Heart right ventricle (tissue), 16 donors: ENCODE results near the gene FUT1. TPM values are rescaled to one million over a fixed set of nuclear protein-coding genes. Genes with fewer than 3 reads are reported as not detected.

Experiments
- ATAC-seq, 8 donors: fragments of 200-7000 bp; cut with Tn5 transposase; one replicate each; pipeline ENCODE4 v1.9.1; 2020; ENCODE audit warnings: mild to moderate bottlenecking in 8 of 8, moderate library complexity in 8 of 8, moderate number of reproducible peaks in 1 of 8
- DNase-seq, 2 donors: peaks; one replicate each; pipeline ENCODE4 v3.0.0-alpha.2; 2020
- H3K27ac ChIP-seq, 10 donors: fragments of 200-600 bp; sonication (generic) in 2 of 10; one replicate each; pipeline versions ENCODE4 v1.5.0 to v1.8.0; 2020 to 2022; ENCODE audit warnings: mild to moderate bottlenecking in 3 of 10
- H3K27me3 ChIP-seq, 7 donors: fragments of 200-600 bp; one replicate each; pipeline ENCODE4 v1.8.0; 2021 to 2022; ENCODE audit warnings: mild to moderate bottlenecking in 2 of 7
- H3K36me3 ChIP-seq, 9 donors: fragments of 200-600 bp; sonication (generic) in 1 of 9; one replicate each; pipeline versions ENCODE4 v1.5.0 to v1.8.0; 2020 to 2022; ENCODE audit warnings: mild to moderate bottlenecking in 2 of 9
- H3K4me1 ChIP-seq, 9 donors: fragments of 200-600 bp; sonication (generic) in 1 of 9; one replicate each; pipeline versions ENCODE4 v1.5.0 to v1.8.0; 2020 to 2022; ENCODE audit warnings: mild to moderate bottlenecking in 4 of 9
- H3K4me3 ChIP-seq, 10 donors: fragments of 200-600 bp; sonication (generic) in 2 of 10; one replicate each; pipeline versions ENCODE4 v1.5.0 to v1.8.0; 2020 to 2022; ENCODE audit warnings: mild to moderate bottlenecking in 7 of 10, moderate library complexity in 2 of 10
- H3K9me3 ChIP-seq, 11 donors: fragments of 200-600 bp in 10 of 11; sonication (generic) in 2 of 11; one replicate each; pipeline versions ENCODE4 v1.5.0 to v1.8.0; 2013 to 2022; ENCODE audit warnings: mild to moderate bottlenecking in 2 of 11, control low read depth in 1 of 11, moderate library complexity in 1 of 11
- WGBS, 2 donors: extraction: QIAGEN DNeasy Blood & Tissue Kit; methylation state at CpG; one replicate each; pipeline ENCODE4 v1.1.7; 2013; ENCODE audit warnings: inconsistent platforms in 1 of 2; 5-methylcytosine and 5-hydroxymethylcytosine counted together
- intact Hi-C, 10 donors: fragments of 100-400 bp; cut with DNase I; formaldehyde crosslinking; loops; one replicate each; pipeline versions ENCODE4 v1.11.1 to v1.14.2; 2022
- polyA plus RNA-seq, 2 donors: library from polyadenylated mRNA; stranded (reverse); fragments of 200-250 nt; gene quantifications; one replicate each; pipeline ENCODE4 v1.2.3, GENCODE V29; 2013
- total RNA-seq, 10 donors: library from RNA; stranded (reverse); fragmentation: NEBNext Ultra II Directional in 3 of 10; extraction: Animal tissue kit (Norgen Biotek cat#: 25700) in 3 of 10; gene quantifications; one replicate each; pipeline versions ENCODE4 v1.2.1 to v1.2.4, GENCODE V29; 2021 to 2023
- TF ChIP-seq, protein P1 (sequence below), 9 donors: fragments of 200-600 bp; sonication (generic) in 2 of 9; IDR thresholded peaks; one replicate each; pipeline versions ENCODE4 v1.5.0 to v1.8.0; 2021 to 2022; ENCODE audit warnings: antibody characterized with exemption in 9 of 9, mild to moderate bottlenecking in 5 of 9, moderate library complexity in 1 of 9
- donor health status: Arrhythmogenic right ventricular cardiomyopathy.
- donor health status: ischemic (EF 13 %, LVEDD 7.1; RV severe dilation, severe dysfunction).
- donor health status: healthy with polysubstance abuse.
- donor health status: DM: no; HTN: yes; CAD: no.
- donor health status: DM: no; HTN: no; CAD: no.
- donor health status: ischemic (EF 25% LVEDD 6.9; RV normal size, moderate dysfunction).
- donor health status: ischemic (EF 25% LVEDD 5.7; RV mildly dilated, moderate dysfunction).
- donor health status: healthy.
- donor health status: DM: yes; HTN: yes; CAD: no.
- donor health status: Ischemic cardiomyopathy.
- donor health status: ischemic (EF 35%, LVEDD 5.7; RV mildly dilated, moderate dysfunction).
- donor health status: nonischemic (EF 11% LVEDD 7.7; RV severe dilation, severe dysfunction).
- donor health status: DM: yes; HTN: yes; CAD: no.
- donor health status: PGD.
- donor health status: ischemic (EF 29% LVEDD 5.4; RV normal size, mild dysfunction).
- donor health status: nonischemic (EF 23%, LVEDD 6.1; RV moderate dilation, normal function).

FUT1 gene
- total and polyA plus RNA-seq, 12 donors = 1.8 to 5.7 (median 2.7) TPM

DNA sequence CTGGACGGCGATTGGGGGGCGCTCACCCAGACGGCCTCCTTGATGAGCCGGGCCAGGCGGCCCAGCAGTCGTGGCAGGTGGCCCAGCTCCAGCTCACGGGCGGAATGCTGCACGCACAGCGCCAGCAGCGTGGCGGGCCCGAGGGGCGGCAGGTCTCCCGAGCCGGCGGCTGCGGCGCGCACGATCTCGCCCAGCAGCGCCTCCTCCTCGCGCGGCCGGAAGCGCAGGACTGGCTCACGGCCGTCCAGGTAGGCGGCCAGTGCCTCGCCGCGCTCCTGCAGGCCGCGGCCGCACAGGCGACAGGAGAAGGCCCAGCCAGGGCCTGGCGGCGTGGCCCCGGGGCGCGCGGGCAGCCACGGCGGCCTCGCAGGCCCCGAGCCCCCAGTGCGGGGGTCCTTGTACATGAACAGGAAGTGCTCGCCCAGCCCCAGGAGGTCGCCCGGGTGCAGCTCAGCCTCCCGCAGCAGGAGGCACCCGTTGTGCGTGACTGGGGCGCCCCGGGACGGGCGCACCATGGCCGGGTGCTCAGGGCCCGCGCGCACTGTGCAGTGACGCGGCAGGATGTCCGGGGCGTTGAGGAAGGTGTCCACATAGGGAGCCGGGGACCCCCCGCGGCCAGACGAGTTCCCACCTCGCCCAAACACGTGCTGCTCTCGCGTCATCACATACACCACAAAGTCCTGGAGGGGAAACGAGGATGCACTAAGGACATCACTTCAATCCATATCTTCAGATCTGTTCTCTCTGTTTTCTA lies 23.4 kb downstream of the FUT1 start:
- Histone ChIP-seq H3K27me3 (peaks cover 0 to 5% (median 0%) of the 10 kb centered on the region in 7 donors), H3K4me1 (peaks cover 7 to 39% (median 29%) of the 10 kb centered on the region in 9 donors), H3K27ac (peak overlapping the region in 2 of 10 donors; percentile 33 to 83), H3K4me3 (peak overlapping the region in 1 of 10 donors; percentile 20), H3K9me3 (peaks cover 0 to 16% (median 0%) of the 10 kb centered on the region in 11 donors), H3K36me3 (peaks cover 0 to 85% (median 5%) of the 10 kb centered on the region in 9 donors)
- TF ChIP-seq, protein P1, sequence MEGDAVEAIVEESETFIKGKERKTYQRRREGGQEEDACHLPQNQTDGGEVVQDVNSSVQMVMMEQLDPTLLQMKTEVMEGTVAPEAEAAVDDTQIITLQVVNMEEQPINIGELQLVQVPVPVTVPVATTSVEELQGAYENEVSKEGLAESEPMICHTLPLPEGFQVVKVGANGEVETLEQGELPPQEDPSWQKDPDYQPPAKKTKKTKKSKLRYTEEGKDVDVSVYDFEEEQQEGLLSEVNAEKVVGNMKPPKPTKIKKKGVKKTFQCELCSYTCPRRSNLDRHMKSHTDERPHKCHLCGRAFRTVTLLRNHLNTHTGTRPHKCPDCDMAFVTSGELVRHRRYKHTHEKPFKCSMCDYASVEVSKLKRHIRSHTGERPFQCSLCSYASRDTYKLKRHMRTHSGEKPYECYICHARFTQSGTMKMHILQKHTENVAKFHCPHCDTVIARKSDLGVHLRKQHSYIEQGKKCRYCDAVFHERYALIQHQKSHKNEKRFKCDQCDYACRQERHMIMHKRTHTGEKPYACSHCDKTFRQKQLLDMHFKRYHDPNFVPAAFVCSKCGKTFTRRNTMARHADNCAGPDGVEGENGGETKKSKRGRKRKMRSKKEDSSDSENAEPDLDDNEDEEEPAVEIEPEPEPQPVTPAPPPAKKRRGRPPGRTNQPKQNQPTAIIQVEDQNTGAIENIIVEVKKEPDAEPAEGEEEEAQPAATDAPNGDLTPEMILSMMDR (IDR thresholded peaks at IDR 0.05) = peak in 1 of 9 donors; percentile 19
- intact Hi-C loops = no loop called here
- ATAC-seq (peak in 1 of 8 donors; percentile 7), DNase-seq (no peak)
- WGBS, 2 donors = 50 to 61% methylated on average over 67 to 77 of the region's 77 CpGs

DNA sequence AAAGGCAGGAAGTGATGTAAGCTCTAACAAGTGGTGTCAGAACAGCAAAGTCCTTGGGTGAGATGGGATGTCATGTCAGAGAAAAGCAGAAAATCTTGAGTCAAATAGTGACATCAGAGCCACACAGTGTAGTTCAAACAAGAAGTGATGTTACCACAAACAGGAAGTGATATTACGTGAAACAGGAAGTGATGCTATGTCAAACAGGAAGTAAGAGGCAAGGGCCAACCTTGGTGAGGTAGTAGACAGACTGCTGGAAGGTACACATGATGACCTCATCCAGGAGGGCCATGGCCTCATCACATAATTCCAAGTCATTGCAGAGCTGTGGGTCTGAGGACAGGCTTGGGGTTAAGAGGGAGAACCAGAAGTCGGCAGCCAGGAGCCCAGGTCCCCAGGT lies 25.9 kb downstream of the FUT1 start:
- peaks cover 8 to 54% (median 33%) of the 10 kb centered on the region in 9 donors for H3K4me1 ChIP-seq
- peaks cover 0 to 16% (median 0%) of the 10 kb centered on the region in 11 donors for H3K9me3 ChIP-seq
- no peak overlapping the region for H3K4me3 ChIP-seq
- DNase-seq (no peak), ATAC-seq (peak in 4 of 8 donors; percentile 2 to 62 (median 4))
- TF ChIP-seq, protein P1 (IDR thresholded peaks at IDR 0.05) = no peak
- intact Hi-C loops = no loop called here
- peak overlapping the region in 9 of 10 donors; percentile 71 to 96 (median 87) for H3K27ac ChIP-seq
- H3K36me3 ChIP-seq = peaks cover 0 to 88% (median 4%) of the 10 kb centered on the region in 9 donors
- H3K27me3 ChIP-seq = peaks cover 0 to 5% (median 0%) of the 10 kb centered on the region in 7 donors
- WGBS, 2 donors = 69 to 74% methylated on average over 2 of the region's 2 CpGs

DNA sequence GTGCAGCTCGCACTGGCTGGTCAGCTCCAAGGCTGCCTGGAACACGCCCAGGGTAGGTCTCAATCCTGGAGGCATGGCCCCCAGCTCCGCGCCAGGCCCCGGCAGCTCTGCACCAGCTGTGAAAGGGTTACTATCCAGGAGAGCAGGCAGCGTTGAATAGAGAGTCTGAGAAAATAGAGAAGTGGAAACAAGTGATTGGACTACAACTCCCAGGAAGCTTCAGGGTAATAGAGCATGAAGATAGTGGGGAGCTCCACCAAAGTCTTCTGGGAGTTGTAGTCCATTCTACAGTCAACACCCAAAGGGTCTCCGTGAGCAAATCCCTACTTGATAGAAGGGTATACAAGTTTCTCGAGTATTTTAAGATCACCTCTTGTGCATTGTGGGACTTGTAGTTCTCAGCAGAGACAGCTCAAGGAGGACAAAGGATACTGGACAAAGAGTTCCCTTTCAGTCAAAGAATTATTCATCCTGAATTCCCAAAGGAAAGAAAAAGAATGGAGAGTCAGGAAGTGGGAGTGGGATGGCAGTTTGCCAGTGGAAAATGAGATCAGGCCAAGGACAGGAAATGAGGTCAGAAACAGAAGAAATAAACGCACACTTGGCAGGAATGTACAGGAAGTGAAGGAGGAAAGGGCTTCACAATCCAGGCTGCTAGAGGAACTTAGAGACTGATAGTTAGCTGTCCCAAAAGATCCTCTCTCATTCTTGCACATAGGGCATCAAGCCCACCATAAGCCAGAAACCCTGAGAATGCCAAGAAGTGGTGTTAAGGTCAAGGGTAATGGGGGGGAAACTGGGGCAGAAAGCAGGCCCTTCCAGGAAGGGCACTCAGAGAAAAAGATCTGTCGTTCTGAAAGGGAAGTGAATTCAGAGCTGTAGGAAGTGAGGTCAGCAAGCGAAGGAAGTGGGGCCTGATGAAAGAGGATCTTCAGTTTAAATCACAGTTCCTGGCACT lies 27.4 kb downstream of the FUT1 start:
- 41 to 46% methylated on average over 11 of the region's 11 CpGs for WGBS, 2 donors
- H3K27ac ChIP-seq = peak overlapping the region; percentile 70 to 96 (median 87)
- intact Hi-C loops = loop anchor here in 1 of 10 donors (2.0 kb wide), 1 partner anchor 14 kb away; no protein-coding TSS in a partner anchor
- H3K4me3 ChIP-seq = peak overlapping the region in 2 of 10 donors; percentile 13 to 20
- TF ChIP-seq, protein P1 (IDR thresholded peaks at IDR 0.05) = no peak
- H3K36me3 ChIP-seq = peaks cover 0 to 85% (median 4%) of the 10 kb centered on the region in 9 donors
- ATAC-seq = peak; percentile 4 to 68 (median 38)
- H3K9me3 ChIP-seq = peaks cover 0 to 16% (median 0%) of the 10 kb centered on the region in 11 donors
- H3K27me3 ChIP-seq = peaks cover 0 to 5% (median 0%) of the 10 kb centered on the region in 7 donors
- peaks cover 10 to 68% (median 37%) of the 10 kb centered on the region in 9 donors for H3K4me1 ChIP-seq
- DNase-seq = peak in 1 of 2 donors; percentile 93
